CD4-positive, alpha-beta T cell (primary cell): Measurements from ENCODE around the gene ZC3HAV1. TPM values are rescaled to one million over a fixed set of nuclear protein-coding genes. Genes with fewer than 3 reads are reported as not detected.
A peak's percentile ranks its signal among the peaks of the same experiment; 100 is the strongest.

Experiments used
- ATAC-seq: fragments of 200-7000 bp; cut with Tn5 transposase; one replicate; pipeline ENCODE4 v1.10.0; 2022; ENCODE audit warnings: mild to moderate bottlenecking; ENCODE audit not compliant: poor library complexity
- CTCF ChIA-PET: fragments of 350-600 bp; sonication (Branson Sonifier 250); formaldehyde crosslinking; loops from one replicate; lab custom pipeline; 2021; ENCODE audit warnings: antibody characterized with exemption, inconsistent platforms; lab: Charles Lee
- POLR2A ChIA-PET: fragments of 350-600 bp; sonication (Branson Sonifier 250); formaldehyde crosslinking; loops from one replicate; lab custom pipeline; 2021; ENCODE audit warnings: antibody characterized with exemption, inconsistent platforms; lab: Charles Lee
- DNase-seq, 14 experiments: peaks; one replicate each; pipeline ENCODE4 v3.0.0-alpha.2; 2013 to 2020; ENCODE audit warnings: mixed read lengths in 2 of 14
- H3K27ac ChIP-seq, 2 donors: one replicate each; pipeline versions ENCODE4 v1.5.1 to v1.7.0; 2013; ENCODE audit warnings: low read length in 2 of 2, low read depth in 1 of 2, mild to moderate bottlenecking in 1 of 2
- H3K27me3 ChIP-seq, 2 experiments: 1 replicate in 1 of 2; 2 replicates in 1 of 2; pipeline versions ENCODE4 v1.6.1 to v1.7.0; 2013; ENCODE audit warnings: low read length in 2 of 2, control low read depth in 1 of 2, mild to moderate bottlenecking in 1 of 2, moderate library complexity in 1 of 2; ENCODE audit not compliant: insufficient read depth in 2 of 2, control insufficient read depth in 1 of 2
- H3K36me3 ChIP-seq: one replicate; pipeline ENCODE4 v1.6.1; 2013; ENCODE audit warnings: low read length, control low read depth; ENCODE audit not compliant: insufficient read depth
- H3K4me1 ChIP-seq: one replicate; pipeline ENCODE4 v1.6.1; 2013; ENCODE audit warnings: low read length, control low read depth; ENCODE audit not compliant: insufficient read depth
- H3K4me3 ChIP-seq: one replicate; pipeline ENCODE4 v1.5.1; 2013; ENCODE audit warnings: mild to moderate bottlenecking, low read length, moderate library complexity
- H3K9me3 ChIP-seq, 2 experiments: 1 replicate in 1 of 2; 2 replicates in 1 of 2; pipeline versions ENCODE4 v1.6.1 to v1.7.0; 2013; ENCODE audit warnings: low read length in 2 of 2, mild to moderate bottlenecking in 2 of 2, control low read depth in 1 of 2, moderate library complexity in 1 of 2; ENCODE audit not compliant: control insufficient read depth in 1 of 2, insufficient read depth in 1 of 2
- H3K27ac Mint-ChIP-seq: one replicate; pipeline ENCODE4 v1.8.0; 2020; ENCODE audit warnings: mixed read lengths
- H3K27me3 Mint-ChIP-seq: one replicate; pipeline ENCODE4 v1.8.0; 2021; ENCODE audit warnings: mixed read lengths
- H3K36me3 Mint-ChIP-seq: one replicate; pipeline ENCODE4 v1.8.0; 2021; ENCODE audit warnings: low read depth, mixed read lengths
- H3K4me1 Mint-ChIP-seq: one replicate; pipeline ENCODE4 v1.8.0; 2021; ENCODE audit warnings: low read depth, mixed read lengths
- H3K4me3 Mint-ChIP-seq: one replicate; pipeline ENCODE4 v1.8.0; 2020; ENCODE audit warnings: mild to moderate bottlenecking, mixed read lengths
- H3K9me3 Mint-ChIP-seq: one replicate; pipeline ENCODE4 v1.8.0; 2020; ENCODE audit warnings: mixed read lengths
- CTCF ChIP-seq: fragments of 200-600 bp; IDR thresholded peaks from one replicate; pipeline ENCODE4 v1.8.0; 2022; ENCODE audit warnings: antibody characterized with exemption, mild to moderate bottlenecking
- intact Hi-C, 2 experiments: fragments of 100-400 bp; cut with DNase I in 1 of 2; cut with micrococcal nuclease in 1 of 2; formaldehyde crosslinking; loops; one replicate each; pipeline versions ENCODE4 v1.15.1 to v1.9.0; 2023 to 2025; cut with DNase I, micrococcal nuclease
- total RNA-seq, 174 experiments: library from RNA in 2 of 174; stranded (reverse) in 2 of 174; gene quantifications; one replicate each; pipeline ENCODE4 v1.2.3 and lab custom pipeline; 2021 to 2026

The ZC3HAV1 gene
- total RNA-seq, 2 experiments from 2014 or later = 169 to 178 TPM

- Histone ChIP-seq H3K4me3 (no peak overlapping the region), H3K27ac (no peak overlapping the region), H3K27me3 (no peaks in the 10 kb centered on the region), H3K9me3 (no peaks in the 10 kb centered on the region), H3K36me3 (peaks cover 100% of the 10 kb centered on the region), H3K4me1 (peaks cover 22% of the 10 kb centered on the region)
- H3K4me3 Mint-ChIP-seq = no peak overlapping the region
- ATAC-seq (no peak), DNase-seq (no peak)
- peaks cover 98% of the 10 kb centered on the region for H3K36me3 Mint-ChIP-seq
- peaks cover 43% of the 10 kb centered on the region for H3K4me1 Mint-ChIP-seq
- H3K9me3 Mint-ChIP-seq = no peaks in the 10 kb centered on the region
- ChIA-PET POLR2A (interaction anchor here (0.6 to 2.6 kb wide), 5 partner anchors 12 to 165 kb away, joined by 3 to 11 read pairs (median 4); no protein-coding TSS in a partner anchor), CTCF (interaction anchor here (2.0 kb wide), 1 partner anchor 23 kb away, joined by 10 read pairs; no protein-coding TSS in a partner anchor)
- H3K27ac Mint-ChIP-seq = no peak overlapping the region
- intact Hi-C loops = no loop called here
- no peaks in the 10 kb centered on the region for H3K27me3 Mint-ChIP-seq
- TF ChIP-seq CTCF = no peak
Observed at GRCh38 chr7:139051655-139052054, 57.9 kb downstream of the ZC3HAV1 start.

GRCh38 chr7:139049936-139050335 lies 59.6 kb downstream of the ZC3HAV1 start:
- Histone ChIP-seq H3K27ac (no peak overlapping the region), H3K27me3 (no peaks in the 10 kb centered on the region), H3K36me3 (peaks cover 99% of the 10 kb centered on the region), H3K9me3 (no peaks in the 10 kb centered on the region), H3K4me1 (peaks cover 32% of the 10 kb centered on the region), H3K4me3 (no peak overlapping the region)
- no peak for TF ChIP-seq CTCF
- intact Hi-C loops = no loop called here
- ATAC-seq (no peak), DNase-seq (no peak)
- Mint-ChIP-seq H3K27me3 (no peaks in the 10 kb centered on the region), H3K4me3 (no peak overlapping the region), H3K27ac (peak overlapping the region; percentile 61), H3K4me1 (peaks cover 54% of the 10 kb centered on the region), H3K36me3 (peaks cover 98% of the 10 kb centered on the region), H3K9me3 (no peaks in the 10 kb centered on the region)
- ChIA-PET CTCF (interaction anchor here (1.4 to 1.7 kb wide), 2 partner anchors 33 to 163 kb away, joined by 4 read pairs; no protein-coding TSS in a partner anchor), POLR2A (interaction anchor here (0.7 to 2.2 kb wide), 7 partner anchors 10 to 321 kb away, joined by 3 to 6 read pairs (median 3); no protein-coding TSS in a partner anchor)

GRCh38 chr7:139049111-139049510 lies 60.4 kb downstream of the ZC3HAV1 start:
- TF ChIP-seq CTCF = no peak
- intact Hi-C loops = no loop called here
- peak overlapping the region; percentile 30 for H3K4me3 Mint-ChIP-seq
- Histone ChIP-seq H3K4me1 (peaks cover 36% of the 10 kb centered on the region), H3K4me3 (no peak overlapping the region), H3K36me3 (peaks cover 91% of the 10 kb centered on the region), H3K27me3 (no peaks in the 10 kb centered on the region), H3K9me3 (no peaks in the 10 kb centered on the region), H3K27ac (no peak overlapping the region)
- peaks cover 98% of the 10 kb centered on the region for H3K36me3 Mint-ChIP-seq
- ChIA-PET POLR2A (interaction anchor here (0.7 to 2.2 kb wide), 5 partner anchors 16 to 322 kb away, joined by 3 to 6 read pairs (median 4); no protein-coding TSS in a partner anchor), CTCF (interaction anchor here (0.6 to 1.7 kb wide), 3 partner anchors 11 to 163 kb away, joined by 3 to 4 read pairs (median 4); no protein-coding TSS in a partner anchor)
- H3K4me1 Mint-ChIP-seq = peaks cover 62% of the 10 kb centered on the region
- ATAC-seq = no peak
- H3K27me3 Mint-ChIP-seq = no peaks in the 10 kb centered on the region
- no peak for DNase-seq
- peak overlapping the region; percentile 61 for H3K27ac Mint-ChIP-seq
- H3K9me3 Mint-ChIP-seq = no peaks in the 10 kb centered on the region
